22Rv1 (cell line): Measurements from ENCODE around the gene CYTL1.

Experiments used
- CTCF ChIP-seq: fragments of 450-650 bp; IDR thresholded peaks from 2 replicates; pipeline ENCODE4 v1.5.1; 2017; ENCODE audit warnings: mild to moderate bottlenecking
- ZFX ChIP-seq: fragments of 450-650 bp; IDR thresholded peaks from 2 replicates; pipeline ENCODE4 v1.6.1; 2017; ENCODE audit warnings: antibody characterized with exemption, borderline replicate concordance

- TF ChIP-seq CTCF, result no peak
- no peak for TF ChIP-seq ZFX
Measured at GRCh38 chr4:5045097-5045496, 25.8 kb upstream of the CYTL1 start.
